ENCODE results near the gene HNRNPA3.

DNA sequence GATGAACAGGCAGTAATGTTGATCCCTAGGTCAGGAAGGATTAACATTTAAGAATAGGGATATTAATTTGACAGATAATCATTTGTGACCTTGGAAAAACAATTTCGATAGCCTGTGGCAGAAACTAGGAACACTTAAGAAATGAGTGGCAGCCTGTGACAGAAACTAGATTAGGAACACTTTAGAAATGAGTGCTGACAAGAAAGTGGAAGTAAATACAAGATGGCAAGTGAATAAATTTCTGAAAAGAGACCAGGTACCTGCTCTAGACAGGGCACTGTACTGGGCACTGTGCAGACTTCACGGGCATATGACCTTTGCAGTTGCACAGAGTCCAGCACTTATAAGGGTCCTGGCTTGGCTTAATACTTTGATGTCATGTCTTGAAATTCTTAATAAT is 5.5 kb upstream of the HNRNPA3 start:
- TF ChIP-seq CTCF (conservative IDR thresholded peaks at IDR 0.05; ENCODE audit: low read depth in 2 of 2): no peak
- no peak for TF ChIP-seq REST (IDR thresholded peaks at IDR 0.05; ENCODE audit: unreplicated experiment)
- TF ChIP-seq JUNB (IDR thresholded peaks at IDR 0.05; ENCODE audit: unreplicated experiment): no peak
- no peak for TF ChIP-seq EZH2 (IDR thresholded peaks at IDR 0.05; ENCODE audit: low read depth, unreplicated experiment)
